CD4-positive, alpha-beta T cell treated with Interleukin-6 for 4 hours (primary cell): ENCODE data around the gene SPHK2.

Source experiments
- DNase-seq: peaks from one replicate; pipeline ENCODE4 v3.0.0-alpha.2; 2020; ENCODE audit warnings: mixed read lengths

Gene SPHK2

GRCh38 chr19:48606463-48607358, 12.6 kb upstream of the SPHK2 start, which contains the start of gene SPACA4:
SPACA4 (plus strand) TSS chr19:48606742; CDS start chr19:48606979, 237 bp downstream.
- no peak for DNase-seq

- no peak for DNase-seq
These were observed 11.9 kb upstream of the SPHK2 start for GRCh38 chr19:48607359-48607755.

DNA sequence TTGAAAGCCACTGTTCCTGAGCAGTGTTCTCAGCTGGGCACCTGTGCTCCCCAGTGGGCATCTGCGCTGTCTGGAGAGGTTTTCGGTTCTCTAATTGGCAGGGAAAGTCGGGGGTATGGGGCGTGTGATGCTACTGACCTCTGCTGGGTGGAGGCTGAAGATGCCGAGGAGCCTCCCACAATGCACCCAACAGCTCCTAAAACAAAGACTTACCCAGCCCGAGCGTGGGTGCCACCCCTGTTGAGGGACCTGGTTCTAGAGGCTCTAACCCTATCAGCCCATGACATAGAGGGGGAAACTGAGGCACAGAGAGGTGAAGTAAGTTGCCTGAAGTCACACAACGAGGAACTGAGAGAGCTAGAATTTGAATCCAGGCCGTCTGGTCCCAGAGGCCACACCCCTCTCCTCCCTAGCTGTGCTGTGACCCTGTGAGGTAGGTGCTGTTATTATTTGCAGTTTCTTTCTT, 10.5 kb upstream of the SPHK2 start:
- peak; percentile 72 for DNase-seq

GRCh38 chr19:48609571-48610108, 9.7 kb upstream of the SPHK2 start:
- no peak for DNase-seq

GRCh38 chr19:48611872-48612271, 7.4 kb upstream of the SPHK2 start:
- no peak for DNase-seq

DNA sequence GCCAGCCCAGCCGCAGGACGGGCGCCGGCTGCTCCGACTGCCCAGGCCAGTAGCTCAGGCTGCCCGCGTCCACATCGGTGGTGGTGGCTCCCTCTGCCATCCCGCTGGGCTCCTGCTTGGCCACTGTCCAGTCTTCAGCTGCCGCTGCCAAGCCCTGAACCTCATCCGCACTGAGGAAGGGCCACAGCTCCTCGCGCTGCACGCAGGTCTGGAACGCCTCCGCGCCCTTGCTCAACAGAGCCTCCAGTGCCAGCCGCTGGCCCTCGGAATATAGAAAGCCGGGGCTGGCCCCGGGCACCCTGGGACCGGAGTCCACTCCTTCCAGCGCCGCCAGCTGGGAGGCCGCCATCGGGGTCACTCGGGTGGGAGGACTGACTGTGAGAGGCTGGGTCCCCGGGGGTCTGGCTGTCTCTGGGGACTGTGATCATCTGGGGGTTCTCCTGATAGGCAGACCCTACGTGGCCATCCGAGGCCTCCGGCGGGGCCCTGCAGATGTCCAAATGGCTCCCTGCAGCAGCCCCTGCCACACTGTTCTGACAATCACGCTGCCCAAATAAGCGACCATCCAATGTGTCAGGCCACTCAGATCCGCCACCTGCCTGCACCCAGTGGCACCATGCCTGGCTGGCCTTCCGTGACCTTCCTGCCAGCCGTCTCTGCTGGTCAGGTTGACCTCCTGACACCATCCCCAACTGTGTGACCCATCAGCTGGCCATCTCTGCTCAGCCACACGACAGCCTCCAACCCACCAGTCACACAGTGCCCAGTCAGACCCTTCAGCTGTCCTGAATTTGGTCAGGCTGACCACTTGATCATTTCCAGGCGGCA, 6.1 kb upstream of the SPHK2 start:
- no peak for DNase-seq

DNA sequence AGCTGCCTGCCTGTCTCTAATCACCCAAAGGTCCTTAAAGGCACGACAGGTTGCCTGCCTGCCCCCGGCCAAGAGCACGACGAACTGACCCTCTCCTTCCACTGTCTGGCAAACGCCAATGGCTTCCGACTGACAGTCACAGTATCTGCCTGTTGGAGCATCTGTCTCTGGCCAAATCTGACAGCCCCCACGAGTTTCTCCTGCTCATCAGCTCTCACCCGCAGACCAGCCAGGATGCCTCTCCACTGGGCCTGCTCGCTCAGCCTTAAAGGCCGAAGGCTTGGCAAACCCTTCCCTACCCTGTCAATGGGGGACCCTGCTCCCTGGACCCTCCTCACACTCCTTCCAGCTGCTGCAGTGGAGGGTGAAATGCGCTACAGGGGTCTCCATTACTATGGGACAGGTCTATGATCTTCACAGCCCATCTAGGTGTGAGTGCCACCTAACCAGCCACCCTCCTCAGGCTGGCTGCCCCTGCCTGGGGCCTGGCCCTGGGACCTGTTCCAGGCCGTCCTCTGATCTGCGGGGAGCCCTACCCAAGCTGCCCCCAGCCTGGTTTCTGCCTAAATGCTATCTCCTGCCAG, 5.4 kb upstream of the SPHK2 start:
- DNase-seq: no peak

DNA sequence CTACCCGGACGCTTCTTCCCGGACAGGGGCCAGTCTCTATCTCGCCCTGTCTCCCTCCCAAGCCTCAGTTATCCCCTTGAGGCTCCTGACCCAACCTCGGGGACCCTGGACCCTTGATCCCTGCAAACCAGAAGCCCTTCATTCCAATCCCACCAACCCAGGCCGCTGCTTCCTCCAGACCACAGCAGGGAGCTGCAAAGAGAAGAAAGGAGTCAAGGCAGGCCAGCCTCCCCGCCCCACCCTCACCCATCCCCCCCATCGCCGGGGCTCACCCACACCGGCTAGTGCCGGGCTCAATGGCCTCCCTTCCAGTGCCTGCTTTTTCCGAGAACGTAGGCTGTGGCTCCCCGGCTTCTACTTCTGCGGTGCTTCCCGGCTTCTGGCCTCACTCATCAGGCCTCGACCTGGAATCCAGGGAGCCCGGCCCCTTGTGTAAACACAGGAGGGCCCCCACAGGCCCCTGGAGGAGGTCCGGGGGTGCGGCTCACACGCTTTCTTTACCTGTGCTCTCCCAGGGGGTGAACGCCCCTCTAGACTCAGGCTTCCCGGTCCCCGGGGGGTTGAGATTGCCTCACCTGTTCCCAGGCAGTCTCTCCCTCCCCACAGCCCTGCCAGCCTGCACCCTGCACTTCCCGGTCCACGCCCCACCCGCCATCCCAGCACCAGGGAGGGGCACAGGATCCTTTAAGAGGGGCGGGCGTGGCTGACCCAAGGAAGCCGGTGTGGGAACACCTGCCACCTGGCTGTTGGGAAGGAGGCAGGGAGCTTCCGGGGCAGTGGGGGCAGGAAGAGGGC, 4.7 kb upstream of the SPHK2 start, which contains the start of gene FAM83E:
Gene FAM83E (minus strand): TSS at position 641 of the 795 bp plus-strand sequence. CDS start 1,704 bp downstream, outside the sequence.
- no peak for DNase-seq

- DNase-seq: no peak
These were observed 3.9 kb upstream of the SPHK2 start for GRCh38 chr19:48615231-48616040.

- DNase-seq: no peak
These were observed 3.3 kb upstream of the SPHK2 start for GRCh38 chr19:48616041-48616436.

- DNase-seq: no peak
These were observed 2.7 kb upstream of the SPHK2 start for GRCh38 chr19:48616491-48617056.

DNA sequence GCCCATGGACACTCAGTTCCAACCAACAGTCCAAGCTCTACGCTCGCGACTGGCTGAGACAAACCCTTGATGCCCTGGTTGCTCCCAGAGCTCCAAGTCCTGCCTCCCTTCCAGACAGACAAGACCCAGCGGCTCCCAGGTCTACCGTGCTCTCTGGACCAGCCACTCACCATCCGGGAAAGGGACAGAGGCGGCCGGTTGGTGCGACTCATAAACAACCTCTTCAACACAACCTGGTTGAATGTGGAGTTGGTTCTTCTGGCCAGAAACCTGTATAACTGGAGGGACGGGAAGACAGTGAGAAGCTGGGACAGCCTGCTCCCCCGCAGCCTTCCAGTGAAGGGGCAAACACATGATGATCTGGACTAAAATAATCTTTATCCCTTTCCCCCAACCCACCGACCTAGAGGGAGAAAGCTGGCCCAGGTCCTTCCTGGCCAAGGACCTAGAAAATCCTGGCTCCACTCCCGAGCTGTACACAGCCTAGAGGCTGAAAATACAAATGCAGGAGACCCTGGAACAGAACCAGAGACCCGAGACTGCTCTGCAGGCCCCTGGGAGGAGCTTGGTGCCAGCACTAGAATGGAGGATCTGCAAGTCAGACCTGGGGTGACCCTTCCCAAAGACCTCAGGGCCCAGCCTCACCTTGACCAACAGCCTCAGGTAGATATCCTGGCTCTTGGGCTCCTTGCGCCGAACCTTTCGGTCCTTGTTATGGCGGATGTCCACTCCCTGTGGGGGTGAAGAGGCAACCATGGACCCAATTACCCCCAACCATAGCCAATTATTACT, 2.0 kb upstream of the SPHK2 start:
- no peak for DNase-seq

DNA sequence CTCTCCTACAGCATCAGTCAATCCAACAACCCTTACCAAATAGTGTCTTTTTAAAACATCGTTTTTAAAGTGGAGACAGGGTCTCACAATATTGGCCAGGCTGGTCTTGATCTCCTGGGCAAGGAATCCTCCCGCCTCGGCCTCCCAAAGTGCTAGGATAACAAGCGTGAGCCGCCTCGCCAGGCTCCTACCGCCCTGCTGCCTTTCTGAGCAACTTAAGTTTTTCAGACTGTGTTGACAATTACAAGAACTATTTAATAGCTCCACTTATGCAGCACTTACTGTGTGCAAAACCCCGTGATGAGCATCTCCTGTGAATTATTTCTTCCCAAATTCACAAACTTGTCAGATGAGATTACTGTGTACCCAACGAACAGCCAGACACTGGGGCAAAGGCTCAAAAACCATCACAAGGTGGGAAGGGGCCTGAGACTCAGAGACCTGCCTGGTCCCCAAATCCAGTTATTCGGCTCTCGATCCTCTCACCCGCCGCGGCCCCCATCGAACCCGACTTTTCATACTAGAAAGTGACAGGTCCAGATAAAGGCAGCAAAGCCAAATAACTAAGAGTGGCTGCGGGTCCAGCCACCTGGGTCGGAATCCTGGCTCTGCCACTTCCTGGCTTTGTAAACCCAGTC, 909 bp upstream of the SPHK2 start:
- DNase-seq: no peak

DNA sequence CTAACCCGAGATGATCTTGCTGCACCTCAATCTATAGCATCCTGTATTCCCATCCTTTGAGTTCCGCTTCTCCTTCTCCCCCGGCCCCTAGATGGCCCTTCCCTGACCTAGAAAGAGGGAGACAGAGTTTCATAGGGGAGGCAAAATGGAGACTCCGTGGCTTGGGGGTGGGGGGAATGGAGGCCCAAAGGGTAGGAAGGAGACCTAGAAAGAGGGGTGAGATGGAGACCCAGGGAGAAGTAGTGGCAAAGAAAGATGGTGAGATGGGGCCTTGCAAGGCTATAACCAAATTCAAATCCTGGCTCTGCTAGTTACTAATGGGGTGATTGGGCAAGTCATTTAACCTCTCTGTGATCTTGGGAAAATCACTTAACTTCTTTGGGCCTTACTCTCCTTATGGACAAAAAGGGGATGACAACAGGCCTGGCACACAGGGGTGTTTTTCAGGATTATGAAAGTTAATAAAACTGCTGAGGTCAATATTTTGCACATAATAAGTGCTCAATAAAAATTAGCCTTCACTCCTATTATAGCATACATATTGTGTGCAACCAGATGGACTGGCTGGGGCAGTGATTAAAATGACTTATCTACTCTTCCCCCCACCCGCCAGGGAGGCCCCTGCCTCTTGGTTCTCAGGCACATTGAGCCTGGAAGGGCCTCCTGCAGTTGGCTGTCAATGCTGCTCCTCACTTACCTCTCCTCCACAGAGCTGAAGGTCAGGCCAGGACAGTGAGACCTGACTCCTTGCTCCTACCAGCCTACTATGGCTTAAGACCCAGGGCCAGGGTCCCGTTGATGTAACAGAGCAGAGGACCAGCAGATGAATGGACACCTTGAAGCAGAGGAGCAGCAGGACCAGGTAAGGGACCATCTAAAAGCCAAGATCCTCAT, 633 bp downstream of the SPHK2 start:
- DNase-seq: no peak

DNA sequence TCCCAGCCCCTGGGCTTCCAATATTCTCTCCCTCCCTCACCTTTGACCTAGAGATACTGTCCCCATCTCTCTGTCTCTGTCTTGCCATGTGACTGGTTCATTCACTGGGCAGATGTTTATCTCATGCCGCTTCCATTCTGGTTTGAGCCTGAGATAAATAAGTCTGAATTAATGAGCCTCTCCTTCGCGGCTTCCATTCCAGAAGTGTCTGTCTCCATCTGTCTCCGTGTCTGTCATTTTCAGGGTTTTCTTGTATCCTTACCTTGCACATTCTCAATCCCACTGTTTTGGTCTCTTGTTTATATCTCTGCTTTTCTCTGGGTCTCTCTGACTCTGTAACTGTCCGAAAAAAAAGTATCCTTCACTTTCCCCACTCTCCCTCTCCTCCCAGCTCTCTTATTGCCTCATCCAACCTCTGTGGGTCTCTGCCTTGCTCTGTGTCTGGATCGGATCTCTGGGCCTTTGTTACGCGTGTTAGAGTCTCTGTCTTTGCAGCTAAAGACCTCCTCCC, 4.3 kb downstream of the SPHK2 start:
- DNase-seq: no peak

- DNase-seq: peak; percentile 98
These were observed 4.8 kb downstream of the SPHK2 start for GRCh38 chr19:48624067-48624594.

- no peak for DNase-seq
These were observed 5.8 kb downstream of the SPHK2 start for GRCh38 chr19:48624791-48625723.
